Esophagus muscularis mucosa (tissue), 3 donors: ENCODE measurements around the gene ANKRD24.

Experiments used
- CTCF ChIP-seq, 3 experiments: fragments of 200-600 bp in 2 of 3; fragments of 450-650 bp in 1 of 3; sonication (generic) in 2 of 3; IDR thresholded peaks; one replicate each; pipeline ENCODE4 v1.5.1; 2017 to 2019; ENCODE audit warnings: antibody characterized with exemption in 3 of 3, mild to moderate bottlenecking in 2 of 3, moderate library complexity in 1 of 3
- POLR2A ChIP-seq: fragments of 450-650 bp; IDR thresholded peaks from one replicate; pipeline ENCODE4 v1.6.1; 2017; ENCODE audit warnings: antibody characterized with exemption, moderate library complexity, mild to moderate bottlenecking, low read depth

DNA sequence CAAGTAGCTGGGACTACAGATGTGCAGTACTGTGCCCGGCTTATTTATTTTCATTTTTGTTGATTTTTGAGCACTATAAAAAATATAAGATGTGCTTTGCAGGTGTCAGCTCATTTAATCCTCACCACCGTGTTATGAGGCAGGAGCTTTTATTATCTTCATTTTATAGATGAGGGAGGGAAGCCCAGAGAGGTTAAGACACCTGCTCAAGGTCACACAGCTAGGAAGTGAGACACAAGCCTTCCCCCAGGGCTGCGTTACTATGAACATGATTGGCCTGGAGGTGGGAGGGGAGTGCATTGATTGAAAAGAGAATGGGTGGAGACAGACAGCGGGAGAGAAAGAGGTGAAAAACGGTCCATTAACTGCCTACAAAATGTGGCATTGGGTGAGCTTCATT lies 7.2 kb downstream of the ANKRD24 start:
- TF ChIP-seq CTCF (IDR thresholded peaks at IDR 0.05) (no peak), POLR2A (no peak)
